Activated B cell treated with CpG ODN at 0.5 μM for 24 hours (primary cell): ENCODE results near the gene SOCS6. TPM values are rescaled to one million over a fixed set of nuclear protein-coding genes. Genes with fewer than 3 reads are reported as not detected.

Experiments used
- ATAC-seq: fragments of 200-7000 bp; cut with Tn5 transposase; one replicate; pipeline ENCODE4 v1.10.0; 2021; ENCODE audit warnings: low read depth, mild to moderate bottlenecking, moderate library complexity
- CTCF ChIA-PET: fragments of 350-600 bp; sonication (Branson Sonifier 250); formaldehyde crosslinking; loops from one replicate; lab custom pipeline; 2021; ENCODE audit warnings: antibody characterized with exemption; lab: Charles Lee
- POLR2A ChIA-PET: fragments of 350-600 bp; sonication (Branson Sonifier 250); formaldehyde crosslinking; loops from one replicate; lab custom pipeline; 2021; ENCODE audit warnings: antibody characterized with exemption; lab: Charles Lee
- DNase-seq: peaks from one replicate; pipeline ENCODE4 v3.0.0; 2022
- H3K27ac Mint-ChIP-seq: one replicate; pipeline ENCODE4 v1.8.0; 2020; ENCODE audit warnings: mixed read lengths
- H3K27me3 Mint-ChIP-seq: one replicate; pipeline ENCODE4 v1.8.0; 2021; ENCODE audit warnings: mixed read lengths
- H3K36me3 Mint-ChIP-seq: one replicate; pipeline ENCODE4 v1.8.0; 2021; ENCODE audit warnings: low read depth, mixed read lengths
- H3K4me1 Mint-ChIP-seq: one replicate; pipeline ENCODE4 v1.8.0; 2021; ENCODE audit warnings: mixed read lengths
- H3K4me3 Mint-ChIP-seq: one replicate; pipeline ENCODE4 v1.8.0; 2020; ENCODE audit warnings: mild to moderate bottlenecking, mixed read lengths
- H3K9me3 Mint-ChIP-seq: one replicate; pipeline ENCODE4 v1.8.0; 2020; ENCODE audit warnings: mixed read lengths
- CTCF ChIP-seq: fragments of 200-600 bp; IDR thresholded peaks from one replicate; pipeline ENCODE4 v1.8.0; 2022; ENCODE audit warnings: antibody characterized with exemption, mild to moderate bottlenecking
- intact Hi-C: fragments of 100-400 bp; cut with micrococcal nuclease; formaldehyde crosslinking; loops from one replicate; pipeline ENCODE4 v1.15.1; 2024
- total RNA-seq: library from RNA; stranded (reverse); gene quantifications from 2 replicates; pipeline ENCODE4 v1.2.3, GENCODE V29; 2022

The SOCS6 gene
- total RNA-seq, 1 donor from 2014 or later: 1.1 TPM

- no peak for DNase-seq
- Mint-ChIP-seq H3K27me3 (no peaks in the 10 kb centered on the region), H3K36me3 (no peaks in the 10 kb centered on the region), H3K9me3 (peaks cover 3% of the 10 kb centered on the region), H3K27ac (no peak overlapping the region), H3K4me1 (no peaks in the 10 kb centered on the region), H3K4me3 (no peak overlapping the region)
- POLR2A ChIA-PET: no interaction called here
- CTCF ChIA-PET: no interaction called here
- ATAC-seq: no peak
- TF ChIP-seq CTCF: no peak
- intact Hi-C loops: no loop called here
Observed at GRCh38 chr18:70376914-70377258, 88.0 kb downstream of the SOCS6 start.

- H3K27me3 Mint-ChIP-seq: no peaks in the 10 kb centered on the region
- intact Hi-C loops: no loop called here
- ChIA-PET POLR2A (no interaction called here), CTCF (no interaction called here)
- H3K36me3 Mint-ChIP-seq: no peaks in the 10 kb centered on the region
- H3K27ac Mint-ChIP-seq: no peak overlapping the region
- ATAC-seq: no peak
- H3K4me3 Mint-ChIP-seq: no peak overlapping the region
- TF ChIP-seq CTCF: no peak
- H3K9me3 Mint-ChIP-seq: peaks cover 3% of the 10 kb centered on the region
- no peaks in the 10 kb centered on the region for H3K4me1 Mint-ChIP-seq
- DNase-seq: no peak
Observed at GRCh38 chr18:70377317-70377799, 88.5 kb downstream of the SOCS6 start.

- no peak overlapping the region for H3K4me3 Mint-ChIP-seq
- no peaks in the 10 kb centered on the region for H3K4me1 Mint-ChIP-seq
- intact Hi-C loops: no loop called here
- ChIA-PET CTCF (no interaction called here), POLR2A (no interaction called here)
- TF ChIP-seq CTCF: no peak
- H3K27me3 Mint-ChIP-seq: no peaks in the 10 kb centered on the region
- no peak overlapping the region for H3K27ac Mint-ChIP-seq
- DNase-seq (no peak), ATAC-seq (no peak)
- H3K36me3 Mint-ChIP-seq: no peaks in the 10 kb centered on the region
- peaks cover 3% of the 10 kb centered on the region for H3K9me3 Mint-ChIP-seq
Observed at GRCh38 chr18:70377857-70378701, 89.2 kb downstream of the SOCS6 start.

Other genes starting within 250 kb of the SOCS6 start
- gene RTTN, start 83.4 kb upstream of the SOCS6 start, total RNA-seq: 25.0 and 25.9 TPM in 2 replicates